GM19455 (cell line): ENCODE measurements around the gene PACRG.

ENCODE experiments used
- ATAC-seq: cut with Tn5 transposase; IDR thresholded peaks from one replicate; pipeline ENCODE4 v1.9.1; 2021; ENCODE audit not compliant: unreplicated experiment

PACRG gene

DNA sequence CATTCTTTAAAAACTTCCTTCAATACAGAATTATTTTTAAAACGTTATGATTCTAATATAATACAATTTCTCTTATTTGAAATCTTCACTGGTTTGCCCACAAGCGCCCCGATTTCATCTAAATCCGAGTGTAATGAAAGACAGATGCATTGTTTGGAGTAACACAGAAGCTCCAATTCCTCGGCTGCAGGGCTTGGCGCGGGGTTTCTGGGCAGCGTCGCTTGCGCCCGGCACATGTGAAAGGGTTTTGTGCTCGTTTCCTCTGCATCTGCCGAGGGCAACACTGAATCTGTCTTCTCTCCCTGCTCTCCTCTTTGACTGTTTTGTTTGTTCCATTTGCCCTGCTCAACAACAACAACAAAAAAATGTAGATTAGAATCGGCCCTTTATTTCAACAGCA is 438.1 kb downstream of the PACRG start:
- no peak for ATAC-seq

DNA sequence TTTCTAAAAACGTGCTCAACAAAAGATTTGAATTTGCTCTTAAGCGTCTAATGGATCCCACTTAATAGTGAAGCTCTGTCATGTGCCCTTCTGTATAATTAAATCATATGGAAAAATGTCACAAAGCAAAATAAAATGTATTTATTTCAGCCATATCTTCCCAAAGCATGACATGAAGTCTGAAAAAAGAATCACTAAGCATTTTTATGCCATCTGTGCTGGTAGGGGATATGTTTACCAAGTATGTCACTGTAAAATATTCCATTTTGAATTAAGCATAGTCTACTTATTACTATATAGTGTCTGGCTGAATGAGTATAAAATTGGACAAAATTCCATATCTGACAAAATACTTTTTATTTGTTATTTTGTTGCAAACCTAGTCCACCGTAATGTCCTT is 438.7 kb downstream of the PACRG start:
- ATAC-seq: no peak

DNA sequence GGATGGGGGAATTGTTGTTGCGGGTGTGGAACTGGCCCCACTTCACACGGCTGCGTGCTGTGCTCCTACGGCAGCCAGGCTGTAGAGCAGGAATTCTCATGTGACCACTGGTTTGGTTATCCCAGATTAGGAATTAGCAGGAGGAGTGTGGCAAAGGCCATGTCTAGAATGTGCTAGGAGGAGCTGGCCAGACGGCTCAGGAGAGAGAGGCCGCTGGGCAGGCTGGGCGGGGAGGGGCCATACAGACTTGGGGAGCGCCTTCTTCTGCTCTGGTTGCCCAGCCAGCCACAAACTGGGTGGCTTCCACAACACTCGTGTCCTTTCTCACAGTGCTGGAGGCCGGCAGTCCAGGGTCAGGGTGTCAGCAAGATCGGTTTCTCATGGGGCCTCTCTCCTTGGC is 441.7 kb downstream of the PACRG start:
- no peak for ATAC-seq

GRCh38 chr6:163170294-163170883 is 442.6 kb downstream of the PACRG start:
- ATAC-seq: peak; percentile 76

GRCh38 chr6:163173741-163174140 is 446.0 kb downstream of the PACRG start:
- no peak for ATAC-seq

DNA sequence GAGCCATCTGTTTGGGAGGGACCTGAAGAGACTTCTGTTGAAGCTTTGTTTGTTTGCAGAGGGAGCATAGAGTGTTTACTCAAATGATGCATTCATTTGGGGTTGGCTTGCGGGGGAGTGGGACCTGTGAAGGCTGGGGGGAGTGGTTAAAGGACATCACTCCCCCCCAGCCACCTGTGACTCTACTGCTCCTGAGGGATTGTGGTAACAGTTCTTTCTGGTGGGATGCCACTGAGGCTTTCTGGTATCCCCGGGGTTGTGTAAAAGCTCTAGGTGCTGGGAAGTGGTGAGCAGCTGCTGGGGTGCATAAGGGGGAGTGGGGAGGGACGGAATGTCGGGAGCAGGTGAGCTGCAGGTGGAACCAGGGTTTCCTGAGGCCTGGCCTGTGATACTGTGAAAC is 447.5 kb downstream of the PACRG start:
- ATAC-seq: no peak

DNA sequence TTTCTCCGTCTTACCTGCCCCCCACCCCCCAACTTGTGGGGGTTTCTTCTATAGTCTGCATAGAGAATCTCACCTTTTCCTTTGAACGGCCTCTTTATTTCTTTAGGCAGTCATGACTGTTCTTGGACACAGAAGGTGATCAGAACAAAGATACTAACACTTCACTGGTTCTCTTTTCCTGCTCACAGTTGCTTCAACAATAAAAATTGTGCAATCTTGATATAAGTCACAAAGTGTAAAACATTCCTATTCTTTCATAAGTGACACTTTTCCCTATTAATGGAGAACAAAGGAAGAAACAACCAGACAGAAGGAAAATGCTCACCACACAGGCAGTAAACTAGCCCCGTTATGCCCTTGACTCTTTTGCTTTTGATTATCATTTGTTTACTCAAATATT is 448.3 kb downstream of the PACRG start:
- no peak for ATAC-seq

GRCh38 chr6:163177007-163177406 is 449.2 kb downstream of the PACRG start:
- no peak for ATAC-seq

DNA sequence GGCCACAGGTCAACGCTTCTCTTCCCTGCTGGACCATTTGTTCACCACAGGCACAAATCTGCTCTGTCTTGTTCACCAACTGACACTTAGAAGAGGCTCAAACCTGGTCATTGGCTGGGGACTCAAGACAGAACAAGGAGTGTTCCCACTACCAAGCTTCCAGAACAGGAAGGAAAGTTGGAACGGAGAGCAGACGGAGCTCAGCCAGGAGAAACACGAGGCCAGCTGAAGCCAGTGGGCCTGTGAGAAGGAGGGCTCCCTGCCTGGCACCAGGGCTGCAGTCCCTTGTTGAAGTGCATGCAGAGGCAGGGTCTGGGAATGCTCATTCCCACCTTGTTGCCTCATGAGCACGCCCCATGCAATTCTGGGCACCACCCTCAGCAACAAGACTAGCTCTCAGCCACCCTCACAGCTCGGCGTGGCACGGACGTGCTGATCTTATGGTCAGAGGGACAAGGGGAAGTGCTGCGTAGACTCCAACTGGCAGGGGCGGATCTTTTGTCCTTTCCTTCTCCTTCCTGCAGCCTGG is 450.2 kb downstream of the PACRG start:
- ATAC-seq: no peak

- ATAC-seq: no peak
Measured at GRCh38 chr6:163179061-163179460, 451.3 kb downstream of the PACRG start.

DNA sequence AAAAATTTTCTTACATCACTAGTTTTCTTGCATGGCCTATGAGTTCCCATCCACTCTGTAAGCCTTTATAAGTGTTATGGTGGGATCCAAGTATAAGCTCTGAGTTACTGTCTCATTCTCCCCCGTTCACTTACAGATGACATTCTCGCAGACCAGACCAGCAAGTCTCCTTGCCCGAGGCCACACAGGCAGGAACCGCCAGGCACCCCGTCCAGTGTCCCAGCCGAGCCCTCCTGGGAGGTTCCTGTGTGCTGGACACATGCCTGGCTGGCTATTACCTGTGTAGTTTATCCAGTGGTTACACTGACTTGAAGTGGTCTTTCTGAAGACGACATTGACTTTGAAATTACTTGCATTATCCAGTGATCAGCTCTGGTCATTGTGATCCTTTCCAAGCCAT is 451.9 kb downstream of the PACRG start:
- ATAC-seq: no peak

DNA sequence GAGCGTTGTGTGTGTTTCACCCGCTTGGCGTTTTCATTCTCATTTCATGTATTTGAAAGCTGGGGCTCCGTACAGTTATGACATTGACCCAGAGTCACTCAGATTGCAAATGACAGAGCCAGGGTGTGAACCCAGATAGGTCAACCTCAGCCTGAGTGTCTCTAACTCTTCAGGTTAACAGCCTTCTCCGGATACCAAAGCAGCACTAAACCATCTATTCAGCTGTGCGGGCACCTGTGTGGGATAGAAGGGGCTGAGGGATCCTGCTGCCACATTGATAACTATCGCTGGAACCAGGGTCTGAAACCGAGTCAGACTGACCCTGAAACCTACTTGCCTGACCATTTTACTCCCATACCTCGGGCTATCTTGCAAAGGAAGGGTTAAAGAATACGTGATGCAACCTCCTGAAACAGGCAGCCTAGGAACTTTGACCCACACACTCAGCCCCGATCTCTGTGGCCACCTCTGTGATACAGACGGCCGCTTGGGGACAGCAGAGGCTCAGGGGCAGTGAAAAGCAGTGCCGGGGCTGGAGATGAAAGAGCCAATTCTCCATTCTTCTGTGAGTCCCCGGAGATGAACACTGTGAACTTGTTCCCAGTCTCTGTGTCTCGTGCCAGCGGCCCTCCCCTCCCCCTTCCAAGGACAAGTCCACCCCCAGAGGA is 453.2 kb downstream of the PACRG start:
- ATAC-seq: no peak

- no peak for ATAC-seq
Measured at GRCh38 chr6:163181666-163182180, 453.9 kb downstream of the PACRG start.

DNA sequence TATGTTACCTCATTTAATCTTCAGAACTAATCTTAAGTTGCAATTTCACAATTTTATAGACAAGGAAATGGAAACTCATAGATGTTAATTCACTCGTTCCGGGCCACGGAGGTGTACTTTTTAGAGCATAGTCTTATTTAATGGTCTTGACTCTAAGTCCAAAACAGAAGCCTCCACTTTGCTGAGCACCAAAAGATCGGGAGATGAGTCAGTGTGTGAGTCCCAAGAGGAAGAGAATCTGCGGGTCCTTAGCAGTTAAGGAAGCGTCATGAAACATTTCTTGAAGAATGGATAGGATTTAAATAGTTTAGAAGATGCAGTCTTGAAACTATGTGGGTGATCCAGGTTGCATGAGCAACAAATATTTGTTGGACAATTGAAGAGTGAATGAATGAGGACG is 454.9 kb downstream of the PACRG start:
- ATAC-seq: no peak

DNA sequence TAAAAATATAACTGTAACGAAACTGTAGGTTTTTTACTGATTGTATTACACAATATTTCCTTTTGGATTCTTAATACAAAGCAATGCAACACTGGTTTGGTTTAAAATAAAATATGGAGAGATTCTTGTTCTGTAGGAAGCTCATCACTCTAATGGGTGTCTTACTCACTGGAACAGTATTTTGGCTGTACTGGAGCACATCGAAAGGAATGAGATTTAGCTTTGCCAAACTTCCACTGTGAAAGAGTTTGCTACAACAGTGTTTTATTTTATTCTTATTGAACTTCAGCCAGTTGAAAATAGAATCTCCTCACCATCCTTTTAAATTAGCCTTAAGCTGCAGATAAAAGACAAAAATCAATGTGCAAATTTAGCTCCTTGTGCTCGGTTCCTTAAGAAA is 456.0 kb downstream of the PACRG start:
- ATAC-seq: no peak

- no peak for ATAC-seq
Measured at GRCh38 chr6:163185744-163186143, 458.0 kb downstream of the PACRG start.

GRCh38 chr6:163186527-163186926 is 458.8 kb downstream of the PACRG start:
- ATAC-seq: no peak

DNA sequence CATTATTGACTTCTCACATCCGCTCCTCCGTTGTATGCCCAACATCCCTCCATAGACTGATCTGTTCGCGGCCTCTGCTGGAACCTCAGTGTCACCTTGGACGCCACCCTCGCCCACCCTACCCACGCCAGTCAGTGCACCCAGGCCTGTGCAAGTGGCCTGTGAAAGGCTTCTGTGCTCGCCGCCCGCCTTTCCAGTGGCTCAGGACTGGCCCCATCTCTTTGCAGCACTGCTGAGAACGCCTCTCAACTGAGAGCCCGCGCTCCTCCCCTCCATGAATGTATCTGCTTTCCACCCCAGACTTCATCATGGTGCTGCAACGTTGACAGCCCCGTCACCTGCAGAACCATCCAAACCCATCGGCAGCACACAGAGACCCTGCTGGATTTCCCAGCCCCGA is 459.4 kb downstream of the PACRG start:
- ATAC-seq: no peak

GRCh38 chr6:163187606-163188005 is 459.8 kb downstream of the PACRG start:
- no peak for ATAC-seq

- ATAC-seq: no peak
Measured at GRCh38 chr6:163188746-163189145, 461.0 kb downstream of the PACRG start.

DNA sequence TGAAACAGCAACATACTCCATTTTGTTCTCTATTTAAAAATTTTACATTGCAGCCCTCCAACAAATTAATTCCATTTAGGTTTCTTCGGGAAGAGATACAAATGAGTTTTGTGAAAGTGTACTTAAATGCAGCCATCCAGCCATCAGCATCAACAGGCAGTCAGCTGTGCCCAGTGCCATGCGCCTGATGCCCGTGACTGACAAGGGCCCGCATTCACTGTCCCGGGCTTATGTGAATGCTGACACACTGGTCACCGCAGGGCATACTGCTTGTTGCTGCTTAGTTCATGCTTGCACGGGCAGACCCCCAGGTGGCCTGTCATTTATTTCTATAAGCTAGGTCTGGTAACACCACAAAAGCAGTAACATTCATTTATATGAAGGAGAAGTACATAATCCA is 461.8 kb downstream of the PACRG start:
- ATAC-seq: no peak

DNA sequence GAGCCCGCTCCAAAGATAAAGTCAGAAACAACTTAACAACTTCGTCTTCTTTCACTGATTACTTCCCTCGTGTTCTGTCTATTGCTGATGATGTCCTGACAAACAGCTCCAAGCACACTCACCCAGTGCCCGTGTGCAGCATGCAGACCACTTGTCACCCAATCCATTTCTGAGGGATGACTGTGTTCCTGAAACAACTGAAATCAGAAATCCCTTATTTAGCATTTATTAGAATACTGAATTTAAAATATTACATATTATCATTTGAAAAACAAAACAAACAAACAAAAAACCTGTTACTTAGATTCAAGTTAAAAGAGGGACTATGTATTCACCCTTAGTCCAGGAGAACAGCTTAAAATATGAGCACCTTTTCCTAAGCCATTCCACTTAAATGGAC is 463.0 kb downstream of the PACRG start:
- no peak for ATAC-seq
